NCI-H187 treated with DMSO at 0.1 percent for 48 hours (cell line): ENCODE measurements around the gene CCDC88C.
"Not testable (repeated sequence)": the region's sequence is repeated elsewhere in the genome, so short reads cannot be mapped to it uniquely, and the experiment has no call there.

ENCODE experiments used
- DNase-seq: peaks from one replicate; lab custom pipeline; 2025; lab: John Stamatoyannopoulos, UW

CCDC88C gene

GRCh38 chr14:91246051-91246852 lies 171.4 kb downstream of the CCDC88C start:
- no peak for DNase-seq

GRCh38 chr14:91245616-91246015 lies 172.0 kb downstream of the CCDC88C start:
- not testable (repeated sequence) for DNase-seq

GRCh38 chr14:91245029-91245428 lies 172.6 kb downstream of the CCDC88C start:
- no peak for DNase-seq

GRCh38 chr14:91244501-91244901 lies 173.1 kb downstream of the CCDC88C start, which contains the start of gene GPR68:
GPR68 (minus strand) TSS chr14:91244704; CDS start chr14:91235050, 9,654 bp downstream.
- no peak for DNase-seq

- DNase-seq: no peak
Measured at GRCh38 chr14:91243074-91243471, 174.5 kb downstream of the CCDC88C start.

GRCh38 chr14:91242635-91243034 lies 175.0 kb downstream of the CCDC88C start:
- no peak for DNase-seq

GRCh38 chr14:91241863-91242262 lies 175.8 kb downstream of the CCDC88C start:
- no peak for DNase-seq

GRCh38 chr14:91238661-91239060 lies 179.0 kb downstream of the CCDC88C start:
- no peak for DNase-seq

- no peak for DNase-seq
Measured at GRCh38 chr14:91238085-91238484, 179.5 kb downstream of the CCDC88C start.

GRCh38 chr14:91237219-91237618 lies 180.4 kb downstream of the CCDC88C start:
- no peak for DNase-seq

- DNase-seq: no peak
Measured at GRCh38 chr14:91235841-91236240, 181.8 kb downstream of the CCDC88C start.

- no peak for DNase-seq
Measured at GRCh38 chr14:91234791-91235114, 182.9 kb downstream of the CCDC88C start.

- no peak for DNase-seq
Measured at GRCh38 chr14:91233936-91234790, 183.5 kb downstream of the CCDC88C start.

GRCh38 chr14:91232603-91233002 lies 185.0 kb downstream of the CCDC88C start:
- DNase-seq: no peak

GRCh38 chr14:91232052-91232451 lies 185.6 kb downstream of the CCDC88C start:
- DNase-seq: no peak

GRCh38 chr14:91231446-91231845 lies 186.2 kb downstream of the CCDC88C start:
- DNase-seq: no peak

GRCh38 chr14:91230397-91231035 lies 187.1 kb downstream of the CCDC88C start:
- DNase-seq: no peak

- DNase-seq: no peak
Measured at GRCh38 chr14:91229743-91230200, 187.8 kb downstream of the CCDC88C start.

GRCh38 chr14:91229005-91229382 lies 188.6 kb downstream of the CCDC88C start:
- DNase-seq: no peak

GRCh38 chr14:91228112-91229004 lies 189.3 kb downstream of the CCDC88C start:
- no peak for DNase-seq

GRCh38 chr14:91227183-91227628 lies 190.4 kb downstream of the CCDC88C start:
- DNase-seq: no peak
